Measurements from ENCODE around the gene HYDIN.

The HYDIN gene

DNA sequence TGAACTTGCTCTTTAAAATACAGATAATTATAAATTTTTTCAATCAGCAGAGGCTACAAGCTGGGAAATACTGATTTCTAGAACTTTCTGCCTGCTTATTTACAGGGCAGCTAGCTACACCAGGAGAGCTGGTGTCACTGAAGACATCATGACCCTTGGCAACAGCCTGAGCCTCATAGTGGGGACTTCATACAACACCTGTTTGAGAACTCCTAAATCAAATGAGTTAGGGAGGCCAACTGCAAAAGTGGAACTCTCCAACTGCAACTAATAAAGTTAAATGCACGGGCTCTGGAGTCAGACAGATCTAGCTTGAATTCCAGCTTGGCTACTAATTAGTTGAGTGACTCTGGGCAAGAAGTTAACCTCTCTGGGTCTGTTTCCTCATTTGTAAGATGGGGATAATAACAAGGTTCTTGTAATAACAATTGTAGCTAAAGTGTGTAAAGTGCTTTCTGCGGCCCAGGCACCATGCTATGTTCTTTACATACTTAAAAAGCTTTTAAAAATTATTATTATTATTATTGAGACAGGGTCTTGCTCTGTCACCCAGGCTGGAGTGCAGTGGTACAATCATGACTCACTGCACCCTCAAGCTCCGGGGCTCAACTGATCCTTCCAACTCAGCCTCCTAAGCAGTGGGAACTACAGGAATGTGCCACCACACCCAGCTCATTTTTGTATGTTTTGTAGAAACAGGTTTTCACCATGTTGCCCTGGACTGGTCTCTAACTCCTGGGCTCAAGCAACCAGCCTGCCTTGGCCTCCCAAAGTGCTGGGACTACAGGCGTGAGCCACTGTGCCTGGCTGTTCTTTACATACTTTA is 462.9 kb downstream of the HYDIN start:
- TF ChIP-seq TAF1 (IDR thresholded peaks at IDR 0.05; ENCODE audit: borderline replicate concordance, insufficient read depth, low read length): no peak
- TF ChIP-seq FOXP2 (optimal IDR thresholded peaks at IDR 0.05; ENCODE audit: borderline replicate concordance, extremely low read depth, extremely low read length, insufficient read depth): no peak

GRCh38 chr16:70766658-70767057 is 463.9 kb downstream of the HYDIN start:
- TF ChIP-seq FOXP2 (optimal IDR thresholded peaks at IDR 0.05; ENCODE audit: borderline replicate concordance, extremely low read depth, extremely low read length, insufficient read depth) (no peak), POLR2AphosphoS5 (IDR thresholded peaks at IDR 0.05; ENCODE audit: low read depth, low read length) (no peak), REST (IDR thresholded peaks at IDR 0.05; ENCODE audit: insufficient read depth in 1 of 2, low read depth in 2 of 2, low read length in 2 of 2) (no peak), TAF1 (IDR thresholded peaks at IDR 0.05; ENCODE audit: borderline replicate concordance, insufficient read depth, low read length) (no peak), SIN3A (IDR thresholded peaks at IDR 0.05; ENCODE audit: borderline replicate concordance, insufficient read depth, low read length) (no peak)

GRCh38 chr16:70766176-70766575 is 464.3 kb downstream of the HYDIN start:
- TF ChIP-seq REST (IDR thresholded peaks at IDR 0.05; ENCODE audit: insufficient read depth in 1 of 2, low read depth in 2 of 2, low read length in 2 of 2): no peak
- no peak for TF ChIP-seq POLR2AphosphoS5 (IDR thresholded peaks at IDR 0.05; ENCODE audit: low read depth, low read length)
- no peak for TF ChIP-seq FOXP2 (optimal IDR thresholded peaks at IDR 0.05; ENCODE audit: borderline replicate concordance, extremely low read depth, extremely low read length, insufficient read depth)
- TF ChIP-seq SIN3A (IDR thresholded peaks at IDR 0.05; ENCODE audit: borderline replicate concordance, insufficient read depth, low read length): no peak
- no peak for TF ChIP-seq TAF1 (IDR thresholded peaks at IDR 0.05; ENCODE audit: borderline replicate concordance, insufficient read depth, low read length)

DNA sequence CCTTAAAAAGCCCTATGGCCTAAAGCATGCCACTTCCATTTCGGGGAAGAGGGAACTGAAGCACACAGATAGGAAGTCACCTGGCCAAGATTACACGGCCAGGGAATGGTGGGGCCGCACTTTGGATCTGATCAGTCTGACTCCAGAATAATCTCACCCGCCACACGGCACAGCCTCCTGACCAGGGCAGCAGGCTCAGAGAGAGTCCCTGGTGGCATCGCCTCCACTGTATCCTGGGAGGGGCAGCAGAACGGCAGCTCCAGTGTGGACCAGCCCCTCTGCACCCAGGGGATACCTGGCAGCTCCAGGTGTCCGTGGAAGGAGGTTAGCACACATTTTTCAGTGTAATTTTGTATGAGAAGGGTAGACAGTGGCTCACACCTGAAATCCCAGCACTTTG is 465.0 kb downstream of the HYDIN start:
- TF ChIP-seq FOXP2 (optimal IDR thresholded peaks at IDR 0.05; ENCODE audit: borderline replicate concordance, extremely low read depth, extremely low read length, insufficient read depth) (no peak), SIN3A (IDR thresholded peaks at IDR 0.05; ENCODE audit: borderline replicate concordance, insufficient read depth, low read length) (no peak), TAF1 (IDR thresholded peaks at IDR 0.05; ENCODE audit: borderline replicate concordance, insufficient read depth, low read length) (no peak), REST (IDR thresholded peaks at IDR 0.05; ENCODE audit: insufficient read depth in 1 of 2, low read depth in 2 of 2, low read length in 2 of 2) (no peak), POLR2AphosphoS5 (IDR thresholded peaks at IDR 0.05; ENCODE audit: low read depth, low read length) (no peak)

DNA sequence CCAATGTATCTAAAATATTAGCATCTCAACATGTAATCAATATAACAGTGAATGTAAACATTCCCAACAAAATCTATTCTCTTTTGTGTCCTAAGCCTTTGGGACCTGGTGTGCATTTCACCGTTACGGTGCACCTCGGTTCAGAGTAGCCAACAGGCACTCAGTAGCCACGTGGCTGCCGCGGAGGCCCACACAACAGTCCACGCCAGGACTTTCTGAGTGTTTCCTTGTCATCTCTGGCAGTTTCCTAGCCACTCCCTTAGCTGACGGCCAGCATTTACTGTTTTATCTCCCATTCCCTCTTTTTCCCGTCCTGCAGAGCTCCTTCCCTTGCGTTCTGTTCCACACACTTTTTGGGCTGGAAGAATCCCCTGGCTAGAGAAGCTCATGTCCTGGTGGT is 465.9 kb downstream of the HYDIN start:
- TF ChIP-seq POLR2AphosphoS5 (IDR thresholded peaks at IDR 0.05; ENCODE audit: low read depth, low read length): no peak
- TF ChIP-seq SIN3A (IDR thresholded peaks at IDR 0.05; ENCODE audit: borderline replicate concordance, insufficient read depth, low read length): no peak

- no peak for TF ChIP-seq FOXP2 (optimal IDR thresholded peaks at IDR 0.05; ENCODE audit: borderline replicate concordance, extremely low read depth, extremely low read length, insufficient read depth)
- no peak for TF ChIP-seq TAF1 (IDR thresholded peaks at IDR 0.05; ENCODE audit: borderline replicate concordance, insufficient read depth, low read length)
- no peak for TF ChIP-seq SIN3A (IDR thresholded peaks at IDR 0.05; ENCODE audit: borderline replicate concordance, insufficient read depth, low read length)
- no peak for TF ChIP-seq POLR2AphosphoS5 (IDR thresholded peaks at IDR 0.05; ENCODE audit: low read depth, low read length)
- TF ChIP-seq REST (IDR thresholded peaks at IDR 0.05; ENCODE audit: insufficient read depth in 1 of 2, low read depth in 2 of 2, low read length in 2 of 2): no peak
Measured at GRCh38 chr16:70760221-70760620, 470.3 kb downstream of the HYDIN start.
